ENCODE measurements around the gene DNAJC5. TPM values are rescaled to one million over a fixed set of nuclear protein-coding genes. Genes with fewer than 3 reads are reported as not detected.

Gene DNAJC5
- total and polyA plus RNA-seq, 10 donors, result 12.7 to 83.1 (median 58.6) TPM

- Histone ChIP-seq H3K27me3 (replicated peaks in 1 of 7) (no peaks in the 10 kb centered on the region), H3K4me1 (peaks cover 60 to 92% (median 85%) of the 10 kb centered on the region in 6 donors), H3K4me3 (peak overlapping the region in 3 of 8 donors; percentile 89 to 99 (median 94)), H3K36me3 (peaks cover 0 to 30% (median 1%) of the 10 kb centered on the region in 6 donors), H3K27ac (peak overlapping the region in 4 of 8 donors; percentile 92 to 96 (median 92)), H3K9me3 (no peaks in the 10 kb centered on the region)
- WGBS, 5 donors, result 53 to 71% (median 65%) methylated on average over 11 to 13 of the region's 13 CpGs
- no peak for TF ChIP-seq CTCF (IDR thresholded peaks at IDR 0.05 in 8 of 11, conservative IDR thresholded peaks at IDR 0.05 in 3 of 11)
- peak in 1 of 3 donors; percentile 12 for TF ChIP-seq POLR2AphosphoS5 (IDR thresholded peaks at IDR 0.05)
- no peak for TF ChIP-seq POLR2A (IDR thresholded peaks at IDR 0.05)
- DNase-seq, result peak; percentile 76
- intact Hi-C loops (cut with DNase I; ENCODE audit: low total_unique reads), result no loop called here
Measured at GRCh38 chr20:63953764-63954429, 59.0 kb downstream of the DNAJC5 start.

GRCh38 chr20:63955281-63955826, 60.4 kb downstream of the DNAJC5 start:
- H3K27me3 ChIP-seq (replicated peaks in 1 of 7), result no peaks in the 10 kb centered on the region
- WGBS, 5 donors, result 0 to 1% (median 1%) methylated on average over 1 to 31 of the region's 31 CpGs
- TF ChIP-seq POLR2AphosphoS5 (IDR thresholded peaks at IDR 0.05), result no peak
- TF ChIP-seq POLR2A (IDR thresholded peaks at IDR 0.05), result no peak
- TF ChIP-seq CTCF (IDR thresholded peaks at IDR 0.05 in 8 of 11, conservative IDR thresholded peaks at IDR 0.05 in 3 of 11), result peak in 6 of 11 experiments; percentile 27 to 60 (median 52)
- intact Hi-C loops (cut with DNase I; ENCODE audit: low total_unique reads), result no loop called here
- H3K9me3 ChIP-seq, result no peaks in the 10 kb centered on the region
- DNase-seq, result no peak
- peak overlapping the region; percentile 86 to 96 (median 92) for H3K27ac ChIP-seq
- H3K4me1 ChIP-seq, result peaks cover 45 to 78% (median 70%) of the 10 kb centered on the region in 6 donors
- peak overlapping the region; percentile 89 to 99 (median 95) for H3K4me3 ChIP-seq
- H3K36me3 ChIP-seq, result peaks cover 0 to 45% (median 13%) of the 10 kb centered on the region in 6 donors

GRCh38 chr20:63955827-63956663, 61.1 kb downstream of the DNAJC5 start, which contains the start of gene UCKL1:
Gene UCKL1 (minus strand): TSS chr20:63956416. CDS start chr20:63956372, 44 bp downstream.
- Histone ChIP-seq H3K36me3 (peaks cover 0 to 46% (median 14%) of the 10 kb centered on the region in 6 donors), H3K4me3 (peak within 1 kb of the TSS; percentile 89 to 99 (median 95)), H3K27me3 (replicated peaks in 1 of 7) (no peaks in the 10 kb centered on the region), H3K4me1 (peaks cover 38 to 71% (median 63%) of the 10 kb centered on the region in 6 donors), H3K27ac (peak within 1 kb of the TSS; percentile 86 to 96 (median 92)), H3K9me3 (no peaks in the 10 kb centered on the region)
- TF ChIP-seq POLR2A (IDR thresholded peaks at IDR 0.05), result peak in 2 of 3 donors; percentile 9 to 66
- peak in 3 of 11 experiments; percentile 11 to 26 (median 22) for TF ChIP-seq CTCF (IDR thresholded peaks at IDR 0.05 in 8 of 11, conservative IDR thresholded peaks at IDR 0.05 in 3 of 11)
- TF ChIP-seq POLR2AphosphoS5 (IDR thresholded peaks at IDR 0.05), result peak; percentile 88 to 91 (median 90)
- intact Hi-C loops (cut with DNase I; ENCODE audit: low total_unique reads), result no loop called here
- 0 to 1% (median 0%) methylated on average over 45 to 105 of the region's 105 CpGs for WGBS, 5 donors
- peak; percentile 96 for DNase-seq
